WERI-Rb-1 (cell line): ENCODE measurements around the gene CHAD.

Experiments used
- DNase-seq: peaks from one replicate; pipeline ENCODE4 v3.0.0-alpha.2; 2020
- H3K27ac ChIP-seq: fragments of 250-450 bp; sonication (Bioruptor Pico); 2 replicates; pipeline ENCODE4 v1.5.1; 2020; ENCODE audit warnings: mild to moderate bottlenecking, moderate library complexity
- H3K27me3 ChIP-seq: fragments of 250-450 bp; sonication (Bioruptor Pico); 2 replicates; pipeline ENCODE4 v1.5.1; 2021; ENCODE audit warnings: mild to moderate bottlenecking, low read depth, moderate library complexity; ENCODE audit not compliant: insufficient read depth, severe bottlenecking
- H3K36me3 ChIP-seq: fragments of 250-450 bp; sonication (Bioruptor Pico); 2 replicates; pipeline ENCODE4 v1.5.1; 2020; ENCODE audit warnings: mild to moderate bottlenecking, moderate library complexity
- H3K4me3 ChIP-seq: 2 replicates; pipeline ENCODE4 v1.5.1; 2011; ENCODE audit warnings: low read depth, mild to moderate bottlenecking, control low read depth, low read length
- H3K9me3 ChIP-seq: fragments of 250-450 bp; sonication (Bioruptor Pico); 2 replicates; pipeline ENCODE4 v1.5.1; 2021; ENCODE audit warnings: mild to moderate bottlenecking, moderate library complexity; ENCODE audit not compliant: severe bottlenecking
- CTCF ChIP-seq: IDR thresholded peaks from 2 replicates; pipeline ENCODE4 v1.5.1; 2011; ENCODE audit warnings: low read depth, mild to moderate bottlenecking, control low read depth, inconsistent platforms, low read length

CHAD gene

GRCh38 chr17:50491505-50491904 is 22.8 kb upstream of the CHAD start:
- H3K4me3 ChIP-seq, result no peak overlapping the region
- H3K27me3 ChIP-seq, result no peaks in the 10 kb centered on the region
- H3K36me3 ChIP-seq, result no peaks in the 10 kb centered on the region
- TF ChIP-seq CTCF, result no peak
- no peak for DNase-seq
- H3K27ac ChIP-seq, result no peak overlapping the region
- no peaks in the 10 kb centered on the region for H3K9me3 ChIP-seq

- Histone ChIP-seq H3K36me3 (peaks cover 5% of the 10 kb centered on the region), H3K9me3 (no peaks in the 10 kb centered on the region), H3K27ac (no peak overlapping the region), H3K4me3 (no peak overlapping the region), H3K27me3 (no peaks in the 10 kb centered on the region)
- TF ChIP-seq CTCF, result no peak
- DNase-seq, result no peak
Observed at GRCh38 chr17:50488880-50489279, 20.2 kb upstream of the CHAD start.

GRCh38 chr17:50487213-50488096 is 18.8 kb upstream of the CHAD start:
- no peak for DNase-seq
- no peak overlapping the region for H3K27ac ChIP-seq
- TF ChIP-seq CTCF, result no peak
- H3K27me3 ChIP-seq, result no peaks in the 10 kb centered on the region
- H3K4me3 ChIP-seq, result no peak overlapping the region
- H3K36me3 ChIP-seq, result peaks cover 5% of the 10 kb centered on the region
- H3K9me3 ChIP-seq, result no peaks in the 10 kb centered on the region

GRCh38 chr17:50484386-50485155 is 15.9 kb upstream of the CHAD start:
- Histone ChIP-seq H3K27me3 (no peaks in the 10 kb centered on the region), H3K4me3 (no peak overlapping the region), H3K36me3 (peaks cover 5% of the 10 kb centered on the region), H3K27ac (peak overlapping the region; percentile 61), H3K9me3 (no peaks in the 10 kb centered on the region)
- DNase-seq, result no peak
- no peak for TF ChIP-seq CTCF

GRCh38 chr17:50483266-50483665 is 14.6 kb upstream of the CHAD start:
- no peak for DNase-seq
- no peaks in the 10 kb centered on the region for H3K9me3 ChIP-seq
- peaks cover 5% of the 10 kb centered on the region for H3K36me3 ChIP-seq
- H3K27ac ChIP-seq, result peak overlapping the region; percentile 61
- no peak for TF ChIP-seq CTCF
- H3K4me3 ChIP-seq, result no peak overlapping the region
- H3K27me3 ChIP-seq, result no peaks in the 10 kb centered on the region
